Epidermal melanocyte (primary cell): ENCODE data around the gene RAD51B.
"Not testable (repeated sequence)": the region's sequence is repeated elsewhere in the genome, so short reads cannot be mapped to it uniquely, and the experiment has no call there.

Source experiments
- DNase-seq: peaks from one replicate; pipeline ENCODE4 v3.0.0; 2011; ENCODE audit warnings: low spot score; ENCODE audit not compliant: insufficient read length

Gene RAD51B

DNA sequence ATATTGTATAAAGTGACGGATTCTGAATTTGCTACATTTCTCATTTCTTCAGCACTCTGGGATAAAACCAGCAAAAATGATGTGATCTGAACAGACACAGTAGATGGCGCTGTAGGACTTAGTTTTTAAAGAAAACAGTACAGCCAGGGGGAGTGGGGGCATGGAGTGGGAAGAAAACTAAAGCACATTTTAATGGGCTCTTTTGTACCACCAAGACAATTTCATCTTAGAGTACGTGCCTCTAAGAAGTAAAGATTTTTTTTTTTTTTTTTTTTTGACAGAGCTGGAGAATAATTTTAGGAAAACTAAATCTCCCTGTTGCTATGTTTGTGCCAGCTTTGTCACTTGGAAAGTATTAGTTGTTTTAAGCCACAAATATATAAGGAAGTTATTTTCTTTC is 124.4 kb downstream of the RAD51B start:
- DNase-seq = no peak

DNA sequence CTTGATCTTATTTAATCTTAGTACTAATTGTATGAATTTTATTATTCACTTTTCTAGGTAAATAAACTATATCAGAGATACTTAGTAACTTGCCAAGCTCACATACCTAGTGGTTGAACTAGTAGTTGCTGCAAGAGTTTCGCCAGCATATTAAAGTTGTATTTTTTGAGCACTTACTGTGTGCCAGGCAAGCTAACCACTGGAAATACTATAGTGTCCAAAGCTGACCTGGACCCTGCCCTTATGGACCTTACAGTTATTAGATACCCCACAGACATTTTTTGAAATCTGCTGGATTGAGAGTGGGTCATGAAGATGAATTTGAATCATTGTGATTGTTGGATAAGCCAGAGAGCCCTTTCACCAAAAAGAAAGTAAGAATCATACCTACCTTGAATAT is 125.0 kb downstream of the RAD51B start:
- DNase-seq = no peak

- DNase-seq = no peak
These were observed 130.2 kb downstream of the RAD51B start for GRCh38 chr14:67949771-67950170.

DNA sequence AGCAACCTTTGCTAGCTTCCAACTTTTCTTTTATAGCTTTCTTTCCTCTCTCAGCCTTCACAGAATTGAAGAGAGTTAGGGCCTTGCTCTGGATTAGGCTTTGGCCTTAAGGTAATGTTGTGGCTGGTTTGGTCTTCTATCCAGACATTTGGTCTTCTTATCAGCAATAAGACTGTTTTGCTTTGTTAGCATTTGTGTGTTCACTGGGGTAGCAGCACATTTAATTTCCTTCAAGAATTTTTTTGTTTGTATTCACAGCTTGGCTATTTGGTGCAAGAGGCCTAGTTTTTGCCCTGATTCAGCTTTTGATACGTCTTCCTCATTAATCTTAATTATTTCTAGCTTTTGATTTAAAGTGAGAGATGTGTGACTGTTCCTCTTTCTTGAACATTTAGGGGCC is 130.8 kb downstream of the RAD51B start:
- DNase-seq = no peak

DNA sequence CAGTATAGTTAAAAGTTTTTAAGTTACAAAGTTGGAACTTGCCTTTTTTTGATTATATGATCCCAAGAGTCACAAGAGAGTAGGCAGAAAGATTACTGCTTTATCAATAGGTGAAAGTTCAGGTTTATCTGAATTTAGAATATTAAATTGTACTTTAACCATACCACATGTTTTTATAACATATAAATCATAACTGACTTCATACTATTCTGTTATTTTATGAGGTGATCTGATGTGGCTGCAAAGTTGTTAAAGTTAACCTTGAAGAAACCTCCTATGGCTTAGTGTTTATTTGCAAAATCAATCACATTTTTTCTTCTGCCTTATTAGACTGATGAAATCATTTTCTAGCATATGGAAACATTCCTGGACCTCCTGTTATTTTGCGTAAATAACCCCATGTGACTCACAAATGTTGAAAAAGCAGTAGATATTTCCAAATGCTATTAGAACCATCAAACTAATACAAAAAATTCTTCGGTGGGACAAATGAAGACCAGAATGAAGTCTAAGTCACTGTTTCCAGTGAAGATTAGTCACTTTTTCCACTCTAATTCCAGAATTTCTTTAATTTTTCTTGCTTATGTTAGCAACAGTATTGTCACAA is 132.1 kb downstream of the RAD51B start:
- no peak for DNase-seq

DNA sequence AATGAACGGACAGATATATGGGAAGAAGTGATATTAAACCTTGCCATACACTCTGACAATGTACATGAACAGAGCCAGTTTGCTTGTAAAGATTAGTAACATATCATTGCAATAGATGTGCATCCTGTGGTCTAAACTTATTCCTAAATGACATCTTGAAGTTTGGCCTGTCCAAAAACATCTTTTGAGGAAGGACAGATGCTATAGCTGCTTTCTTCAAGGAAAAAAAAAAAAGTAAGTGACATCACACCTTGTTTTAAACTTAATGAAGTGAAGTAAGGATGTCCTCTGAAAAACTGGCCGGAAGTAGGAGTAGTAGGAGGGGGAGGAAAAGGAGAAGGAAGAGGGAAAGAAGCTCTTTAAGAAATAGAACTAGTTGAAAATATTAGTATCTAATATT is 132.8 kb downstream of the RAD51B start:
- no peak for DNase-seq

DNA sequence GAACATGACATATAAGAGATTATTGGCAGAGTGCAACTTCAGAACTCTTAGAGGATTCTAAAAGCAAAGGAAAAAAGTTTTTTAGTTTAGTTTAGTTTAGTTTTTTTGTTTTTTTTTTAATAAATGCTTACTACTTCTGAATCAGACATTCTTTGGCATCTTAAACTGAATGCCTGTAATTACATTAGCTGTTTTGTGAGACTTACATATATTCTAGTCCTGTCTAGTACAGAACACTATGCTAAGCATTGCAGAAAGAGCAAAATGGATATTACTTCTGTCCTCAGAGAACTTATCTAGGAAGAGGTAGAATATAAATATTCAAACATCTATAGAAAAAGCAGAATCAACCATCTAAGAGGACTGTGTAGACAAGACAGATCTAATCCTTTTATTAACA is 133.2 kb downstream of the RAD51B start:
- no peak for DNase-seq

- DNase-seq = no peak
These were observed 135.7 kb downstream of the RAD51B start for GRCh38 chr14:67955261-67955660.

- no peak for DNase-seq
These were observed 138.4 kb downstream of the RAD51B start for GRCh38 chr14:67957946-67958345.

GRCh38 chr14:67961676-67962075 is 142.1 kb downstream of the RAD51B start:
- no peak for DNase-seq

DNA sequence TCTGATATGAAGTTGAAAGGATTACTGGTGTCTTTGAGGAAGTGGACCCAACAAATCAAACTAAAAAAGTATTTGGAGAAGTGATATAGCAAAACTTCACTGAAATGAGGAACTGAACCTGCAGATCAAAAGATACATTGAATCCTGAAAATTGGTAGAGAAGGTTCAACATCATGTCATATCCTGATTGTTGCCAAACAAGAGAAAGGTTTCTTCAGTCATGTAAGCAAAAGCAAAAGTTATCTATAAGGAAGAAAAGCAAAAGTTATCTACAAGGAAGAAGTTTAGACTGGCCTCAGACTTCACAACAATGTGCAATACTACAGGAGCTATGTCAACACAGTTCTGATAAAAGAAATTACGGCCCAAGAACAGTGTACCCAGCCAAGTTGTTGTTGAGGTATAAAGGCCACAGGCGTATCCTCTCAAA is 142.7 kb downstream of the RAD51B start:
- DNase-seq = no peak

- no peak for DNase-seq
These were observed 144.0 kb downstream of the RAD51B start for GRCh38 chr14:67963545-67963944.

- DNase-seq = no peak
These were observed 144.6 kb downstream of the RAD51B start for GRCh38 chr14:67963960-67964812.

DNA sequence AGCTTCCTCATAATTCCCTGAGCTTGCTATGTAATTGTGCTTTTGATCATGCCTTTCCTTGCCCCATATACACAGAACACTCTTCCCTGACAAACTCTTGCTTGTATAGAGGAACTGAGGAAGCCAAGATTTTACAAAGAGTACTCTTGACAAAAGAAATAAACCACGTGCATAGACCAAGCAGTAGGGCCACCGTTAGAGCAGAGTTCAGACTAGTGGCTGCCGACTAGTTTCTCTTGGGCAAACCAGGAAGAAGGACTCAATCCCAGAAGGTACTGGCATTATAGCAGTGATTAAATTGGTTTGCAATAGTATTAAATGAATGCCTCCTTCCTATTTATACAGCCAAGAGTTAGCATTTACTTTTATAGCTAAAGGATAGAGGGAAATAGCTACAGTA is 146.1 kb downstream of the RAD51B start:
- DNase-seq = no peak

GRCh38 chr14:67967206-67967605 is 147.6 kb downstream of the RAD51B start:
- DNase-seq = no peak

DNA sequence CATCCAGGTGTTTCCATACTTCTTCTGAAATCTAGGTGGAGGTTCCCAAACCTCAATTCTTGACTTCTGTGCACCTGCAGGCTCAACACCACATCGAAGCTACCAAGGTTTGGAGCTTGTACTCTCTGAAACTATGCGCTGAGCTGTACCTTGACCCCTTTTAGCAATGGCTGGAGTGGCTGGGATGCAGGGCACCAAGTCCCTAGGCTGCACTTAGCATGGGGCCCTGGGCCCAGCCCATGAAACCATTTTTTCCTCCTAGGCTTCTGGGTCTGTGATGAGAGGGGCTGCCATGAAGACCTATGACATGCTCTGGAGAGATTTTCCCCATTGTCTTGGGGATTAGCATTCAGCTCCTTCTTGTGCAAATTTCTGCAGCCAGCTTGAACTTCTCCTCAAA is 148.4 kb downstream of the RAD51B start:
- DNase-seq = not testable (repeated sequence)

DNA sequence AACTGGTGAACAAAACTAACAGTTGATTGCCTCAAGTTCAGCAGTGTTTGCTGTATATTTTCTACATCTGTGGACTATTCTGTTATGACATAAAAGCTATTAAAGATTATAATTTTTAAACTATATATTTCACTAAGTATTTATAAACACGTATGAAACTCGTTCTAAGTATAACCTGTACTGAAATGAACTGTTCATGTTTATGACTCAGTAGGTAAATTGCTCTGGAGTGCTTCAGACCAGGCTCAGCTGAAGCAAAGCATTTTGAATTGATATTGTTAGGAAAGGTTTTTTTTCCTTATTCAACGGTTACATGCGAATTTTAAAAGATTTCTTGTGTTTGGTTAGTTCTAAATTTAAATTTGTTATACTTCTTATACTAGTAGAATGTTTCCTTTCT is 151.3 kb downstream of the RAD51B start:
- DNase-seq = no peak

DNA sequence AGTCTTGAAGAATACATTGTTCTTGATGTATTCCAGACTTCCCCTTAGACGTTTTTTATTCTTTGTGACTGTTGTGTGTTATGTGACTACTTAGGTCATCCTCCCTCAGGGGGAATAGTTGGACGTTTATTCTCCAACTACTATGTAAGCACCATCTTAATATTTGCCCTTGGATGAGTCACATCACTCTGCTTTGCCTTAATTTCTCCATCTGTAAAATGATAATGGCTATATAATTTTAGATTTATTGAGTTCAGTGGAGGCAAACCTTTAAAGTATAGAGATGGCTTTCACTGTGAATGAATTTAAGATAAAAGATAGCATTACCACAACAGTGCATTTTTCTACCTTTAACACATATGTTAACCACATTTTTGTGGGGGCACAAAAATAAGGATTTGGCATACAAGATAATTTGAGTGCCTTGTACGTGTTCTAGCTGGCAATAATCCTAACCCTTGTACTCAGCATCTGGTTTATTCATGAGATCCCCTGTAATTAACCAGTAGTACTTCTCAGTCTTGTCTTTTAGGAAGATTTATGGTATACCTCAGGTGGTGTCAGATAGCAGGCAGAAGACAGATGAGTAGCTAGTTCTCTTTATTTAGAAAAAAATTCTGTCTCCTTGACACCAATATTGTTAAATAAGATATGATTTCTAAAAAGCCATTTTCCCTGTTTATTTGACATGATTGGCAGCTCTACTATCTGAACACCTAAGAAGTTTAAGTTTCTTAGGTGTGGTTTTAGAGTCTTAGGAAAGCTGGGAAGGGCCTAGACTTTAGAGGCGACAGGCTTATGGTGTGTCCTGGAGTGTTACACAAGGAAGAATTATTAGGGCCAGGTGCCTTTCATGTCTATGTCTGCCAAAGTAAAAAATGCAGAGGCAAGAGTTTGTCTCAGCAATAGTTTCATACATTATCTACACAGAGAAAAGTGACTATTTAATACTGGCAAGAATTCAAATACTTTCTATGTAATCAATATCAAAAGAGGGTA is 152.3 kb downstream of the RAD51B start:
- no peak for DNase-seq

- DNase-seq = no peak
These were observed 153.9 kb downstream of the RAD51B start for GRCh38 chr14:67973436-67973835.

- DNase-seq = no peak
These were observed 155.9 kb downstream of the RAD51B start for GRCh38 chr14:67975470-67975869.

DNA sequence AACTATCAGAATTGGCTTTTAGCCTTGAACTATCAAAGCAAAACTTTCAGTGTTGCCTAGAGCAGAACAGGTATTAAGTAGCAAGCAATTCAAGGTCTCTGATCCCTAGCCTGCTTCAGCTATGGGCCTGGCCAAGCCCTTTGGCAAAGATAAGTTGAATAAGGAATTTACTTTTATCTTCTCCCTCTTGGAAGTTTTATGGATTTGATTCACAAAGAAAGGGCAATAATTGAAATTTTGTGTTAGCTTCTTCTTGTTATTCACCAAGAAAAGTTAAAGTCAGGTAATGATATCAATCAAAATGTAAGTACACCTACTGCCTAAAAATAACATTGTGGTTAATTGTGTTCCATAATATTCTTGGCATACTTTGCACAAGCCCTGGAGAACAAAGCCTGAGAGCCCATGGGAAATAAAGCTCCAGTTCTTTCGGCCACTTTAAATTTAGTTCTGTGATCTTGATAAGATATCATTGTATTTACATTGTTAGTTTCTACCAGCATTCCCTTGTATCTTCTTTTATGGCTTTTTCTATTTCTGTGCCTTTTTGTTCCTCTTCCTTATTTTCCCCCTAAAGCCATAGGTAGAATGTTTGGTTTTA is 158.0 kb downstream of the RAD51B start:
- no peak for DNase-seq
